ENCODE data around the gene TMEM95.

Gene TMEM95

GRCh38 chr17:7374353-7374752 lies 19.4 kb downstream of the TMEM95 start:
- no peak overlapping the region for H3K4me3 ChIP-seq (ENCODE audit: low read depth, low read length)

GRCh38 chr17:7379134-7379533 lies 24.2 kb downstream of the TMEM95 start:
- no peak overlapping the region for H3K4me3 ChIP-seq (ENCODE audit: low read depth, low read length)

DNA sequence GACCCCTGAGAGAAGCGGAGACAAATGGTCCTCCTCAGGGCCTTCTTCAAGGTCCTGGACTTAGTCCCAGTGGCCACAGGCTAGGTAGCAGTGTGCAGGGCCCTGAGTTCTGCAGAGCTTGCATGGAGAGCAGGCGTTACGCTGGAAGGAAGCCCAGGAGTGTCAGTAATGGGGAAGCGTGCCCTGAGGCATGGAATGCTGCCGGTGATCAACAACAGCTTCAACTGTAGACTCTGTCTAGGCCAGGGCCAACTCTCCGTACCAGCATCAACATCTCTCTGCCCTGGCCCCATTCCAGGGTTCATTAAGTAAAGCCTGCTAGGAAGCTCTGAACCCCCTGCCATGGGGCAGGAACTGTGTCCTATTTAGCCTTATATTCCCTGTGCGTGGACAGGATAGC lies 25.4 kb downstream of the TMEM95 start:
- no peak overlapping the region for H3K4me3 ChIP-seq (ENCODE audit: low read depth, low read length)

- H3K4me3 ChIP-seq (ENCODE audit: low read depth, low read length) = peak within 1 kb of the TSS; percentile 50
Measured at GRCh38 chr17:7380855-7381683, 26.1 kb downstream of the TMEM95 start, which contains the start of gene TNK1. TSS of gene TNK1 (plus strand) at chr17:7381089. CDS start at chr17:7382927, 1,838 bp downstream.

- no peak overlapping the region for H3K4me3 ChIP-seq (ENCODE audit: low read depth, low read length)
Measured at GRCh38 chr17:7382901-7383300, 27.9 kb downstream of the TMEM95 start.

DNA sequence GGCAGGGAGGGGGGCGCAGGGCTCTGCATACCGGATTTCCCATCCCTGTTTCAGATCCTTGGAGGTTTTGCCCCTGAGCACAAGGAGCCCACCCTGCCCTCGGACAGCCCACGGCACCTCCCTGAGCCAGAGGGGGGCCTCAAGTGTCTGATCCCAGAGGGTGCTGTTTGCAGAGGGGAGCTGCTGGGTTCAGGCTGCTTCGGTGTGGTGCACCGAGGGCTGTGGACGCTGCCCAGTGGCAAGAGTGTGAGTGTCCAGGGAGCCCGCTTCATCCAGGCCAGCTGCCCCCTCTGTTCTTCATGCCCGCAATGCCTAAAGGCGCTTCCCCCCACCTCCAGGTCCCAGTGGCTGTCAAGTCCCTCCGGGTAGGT lies 28.4 kb downstream of the TMEM95 start:
- H3K4me3 ChIP-seq (ENCODE audit: low read depth, low read length) = no peak overlapping the region

DNA sequence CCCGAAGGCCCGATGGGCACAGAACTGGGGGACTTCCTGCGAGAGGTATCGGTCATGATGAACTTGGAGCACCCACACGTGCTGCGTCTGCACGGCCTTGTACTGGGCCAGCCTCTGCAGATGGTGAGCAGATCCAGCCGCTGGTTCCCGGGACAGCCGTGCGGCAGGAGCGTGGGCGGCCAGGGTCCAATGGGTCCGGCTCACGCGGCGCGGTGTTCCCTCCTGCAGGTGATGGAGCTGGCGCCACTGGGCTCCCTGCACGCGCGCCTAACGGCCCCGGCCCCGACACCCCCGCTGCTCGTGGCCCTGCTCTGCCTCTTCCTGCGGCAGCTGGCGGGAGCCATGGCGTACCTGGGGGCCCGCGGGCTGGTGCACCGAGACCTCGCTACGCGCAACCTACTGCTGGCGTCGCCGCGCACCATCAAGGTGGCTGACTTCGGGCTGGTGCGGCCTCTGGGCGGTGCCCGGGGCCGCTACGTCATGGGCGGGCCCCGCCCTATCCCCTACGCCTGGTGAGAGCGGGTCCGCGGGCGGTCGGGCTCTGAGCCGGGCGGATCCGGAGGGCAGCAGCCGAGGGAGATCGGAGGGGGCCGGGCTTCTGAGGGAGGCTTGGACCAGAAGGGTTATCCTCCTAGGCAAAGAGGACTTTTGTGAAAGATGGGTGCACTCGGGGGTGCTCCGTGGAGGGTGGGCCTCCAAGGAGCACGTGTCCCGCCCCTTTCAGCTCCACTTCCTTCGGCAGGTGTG lies 29.0 kb downstream of the TMEM95 start:
- peak overlapping the region; percentile 43 for H3K4me3 ChIP-seq (ENCODE audit: low read depth, low read length)

GRCh38 chr17:7384489-7385081 lies 29.6 kb downstream of the TMEM95 start:
- H3K4me3 ChIP-seq (ENCODE audit: low read depth, low read length) = peak overlapping the region; percentile 43

GRCh38 chr17:7388856-7389255 lies 33.9 kb downstream of the TMEM95 start:
- H3K4me3 ChIP-seq (ENCODE audit: low read depth, low read length) = no peak overlapping the region

DNA sequence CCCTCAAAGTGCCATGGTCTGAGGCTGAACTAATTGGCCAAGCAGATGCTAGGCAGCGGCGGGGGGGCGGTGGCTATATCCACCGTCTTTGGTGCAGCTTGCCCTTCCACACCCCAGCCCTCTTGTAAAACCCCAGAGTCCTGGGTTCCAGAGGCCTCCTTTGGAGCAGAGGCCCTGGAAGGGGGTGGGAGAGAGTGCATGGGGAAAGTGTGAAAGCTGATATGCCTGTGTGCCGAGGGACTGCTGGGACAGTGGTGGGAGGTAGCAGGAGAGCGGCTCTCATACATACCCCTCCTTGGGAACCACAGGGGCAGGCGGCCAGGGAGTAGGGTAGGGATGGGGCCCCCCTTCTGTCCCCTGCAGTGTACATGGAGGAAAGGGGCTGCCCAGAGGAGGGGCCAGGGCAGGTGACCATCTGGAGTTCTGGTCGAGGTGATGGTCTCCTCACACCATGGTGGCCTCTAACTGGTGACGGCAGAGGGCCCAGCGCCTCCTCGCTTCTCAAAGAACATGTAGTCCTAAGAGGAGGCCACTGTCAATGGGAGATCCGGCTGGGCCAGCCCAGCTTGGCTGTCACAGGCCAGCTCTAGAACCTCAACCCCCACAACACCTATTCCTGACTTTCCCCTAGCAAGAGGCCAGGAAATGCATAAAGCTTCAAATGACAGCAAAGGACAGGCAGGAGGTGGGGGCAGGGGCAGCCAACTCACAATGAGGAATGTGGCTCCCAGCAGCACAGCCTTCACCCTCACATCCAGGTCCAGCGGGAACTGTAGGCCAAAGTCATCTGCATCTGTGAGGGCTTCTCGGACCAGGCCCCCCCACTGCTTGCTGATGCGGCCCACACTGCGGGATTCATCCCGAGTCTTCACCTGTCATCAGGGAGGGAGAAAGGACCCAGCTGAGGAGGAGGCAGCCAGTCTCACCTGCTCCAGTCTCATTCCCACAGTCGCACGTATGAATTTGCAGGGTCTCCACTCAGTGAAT lies 35.3 kb downstream of the TMEM95 start:
- H3K4me3 ChIP-seq (ENCODE audit: low read depth, low read length) = no peak overlapping the region

DNA sequence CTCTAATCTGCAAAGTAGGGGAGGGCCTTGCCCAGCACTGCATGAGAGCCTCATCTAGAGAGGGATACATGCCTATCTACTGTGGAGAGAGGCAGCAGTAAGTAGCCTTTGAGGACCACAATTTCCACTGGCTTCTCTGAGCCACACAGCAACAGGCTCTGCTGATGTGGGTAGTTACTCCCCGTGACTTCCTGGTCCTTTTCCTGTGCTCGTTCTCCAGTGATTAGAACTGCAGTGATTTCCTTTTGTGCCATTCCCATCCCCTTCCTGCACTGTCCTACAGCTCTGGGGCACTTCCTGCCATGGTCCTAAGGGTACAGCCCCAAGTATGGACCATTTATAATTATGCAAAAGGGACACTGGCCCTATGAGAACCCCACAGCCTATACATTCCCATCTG lies 36.4 kb downstream of the TMEM95 start:
- no peak overlapping the region for H3K4me3 ChIP-seq (ENCODE audit: low read depth, low read length)

- peak overlapping the region; percentile 62 for H3K4me3 ChIP-seq (ENCODE audit: low read depth, low read length)
Measured at GRCh38 chr17:7392696-7393612, 38.0 kb downstream of the TMEM95 start.

- peak overlapping the region; percentile 62 for H3K4me3 ChIP-seq (ENCODE audit: low read depth, low read length)
Measured at GRCh38 chr17:7393613-7394451, 38.9 kb downstream of the TMEM95 start.

GRCh38 chr17:7394452-7395191 lies 39.7 kb downstream of the TMEM95 start, which contains the start of gene PLSCR3:
TSS of gene PLSCR3 (minus strand) at chr17:7394525. CDS start at chr17:7394110, 415 bp downstream.
- peak within 1 kb of the TSS; percentile 67 for H3K4me3 ChIP-seq (ENCODE audit: low read depth, low read length)

- H3K4me3 ChIP-seq (ENCODE audit: low read depth, low read length) = no peak overlapping the region
Measured at GRCh38 chr17:7396147-7396546, 41.2 kb downstream of the TMEM95 start.

GRCh38 chr17:7398612-7399011 lies 43.7 kb downstream of the TMEM95 start:
- no peak overlapping the region for H3K4me3 ChIP-seq (ENCODE audit: low read depth, low read length)

- peak overlapping the region; percentile 66 for H3K4me3 ChIP-seq (ENCODE audit: low read depth, low read length)
Measured at GRCh38 chr17:7403043-7403726, 48.2 kb downstream of the TMEM95 start.

GRCh38 chr17:7403727-7403976 lies 48.7 kb downstream of the TMEM95 start:
- H3K4me3 ChIP-seq (ENCODE audit: low read depth, low read length) = peak overlapping the region; percentile 66

Measured in iPS-11a (cell line).